Endodermal cell (in vitro differentiated cells): ENCODE results near the gene JMJD1C. TPM values are rescaled to one million over a fixed set of nuclear protein-coding genes. Genes with fewer than 3 reads are reported as not detected.
A peak's percentile ranks its signal among the peaks of the same experiment; 100 is the strongest.

Experiments used
- DNase-seq: peaks from one replicate; pipeline ENCODE4 v3.0.0-alpha.2; 2017
- H3K27ac ChIP-seq: 2 replicates; pipeline ENCODE4 v1.5.1; 2013; ENCODE audit warnings: mild to moderate bottlenecking, low read depth, low read length, moderate library complexity
- H3K27me3 ChIP-seq: 2 replicates; pipeline ENCODE4 v1.6.1; 2013; ENCODE audit warnings: mild to moderate bottlenecking, low read length, moderate library complexity; ENCODE audit not compliant: insufficient read depth, control insufficient read depth, poor library complexity, severe bottlenecking
- H3K36me3 ChIP-seq: 2 replicates; pipeline ENCODE4 v1.7.0; 2013; ENCODE audit warnings: mild to moderate bottlenecking, low read length, moderate library complexity; ENCODE audit not compliant: control insufficient read depth, insufficient read depth
- H3K4me1 ChIP-seq: one replicate; pipeline ENCODE4 v1.7.0; 2013; ENCODE audit warnings: low read length; ENCODE audit not compliant: control insufficient read depth, insufficient read depth
- H3K4me3 ChIP-seq: 2 replicates; pipeline ENCODE4 v1.5.1; 2013; ENCODE audit warnings: mild to moderate bottlenecking, low read length, moderate library complexity
- H3K9ac ChIP-seq: 2 replicates; pipeline ENCODE4 v1.6.1; 2013; ENCODE audit warnings: mild to moderate bottlenecking, low read length, moderate library complexity; ENCODE audit not compliant: poor library complexity, severe bottlenecking; ENCODE audit errors: extremely low read depth
- H3K9me3 ChIP-seq: 2 replicates; pipeline ENCODE4 v1.6.1; 2013; ENCODE audit warnings: mild to moderate bottlenecking, low read length, moderate library complexity; ENCODE audit not compliant: control insufficient read depth
- H3K27ac Mint-ChIP-seq: 2 replicates; pipeline ENCODE4 v1.8.0; 2020; ENCODE audit warnings: mixed read lengths
- H3K27me3 Mint-ChIP-seq: 2 replicates; pipeline ENCODE4 v1.8.0; 2021; ENCODE audit warnings: mild to moderate bottlenecking, mixed read lengths; ENCODE audit not compliant: insufficient read depth
- H3K36me3 Mint-ChIP-seq: 2 replicates; pipeline ENCODE4 v1.8.0; 2020; ENCODE audit warnings: low read depth, mixed read lengths
- H3K4me1 Mint-ChIP-seq: 2 replicates; pipeline ENCODE4 v1.8.0; 2020; ENCODE audit warnings: mixed read lengths
- H3K4me3 Mint-ChIP-seq: 2 replicates; pipeline ENCODE4 v1.8.0; 2020; ENCODE audit warnings: mild to moderate bottlenecking, moderate library complexity, mixed read lengths
- H3K9me3 Mint-ChIP-seq: 2 replicates; pipeline ENCODE4 v1.8.0; 2020; ENCODE audit warnings: mild to moderate bottlenecking, mixed read lengths
- CTCF ChIP-seq: fragments of 200-600 bp; sonication (generic); conservative IDR thresholded peaks from 2 replicates; pipeline ENCODE4 v1.5.0; 2021; ENCODE audit warnings: antibody characterized with exemption, mild to moderate bottlenecking
- microRNA-seq: library from miRNA; unstranded; fragments of <30 nt; microRNA quantifications from one replicate; pipeline ENCODE4 v1.2.0, GENCODE V29; 2020; ENCODE audit warnings: borderline microRNAs expressed
- total RNA-seq, 2 donors: library from RNA; stranded (reverse); fragmentation: NEBNext Ultra II Directional in 1 of 2; extraction: Animal tissue kit (Norgen Biotek cat#: 25700) in 1 of 2; gene quantifications; 2 replicates in 1 of 2; 3 replicates in 1 of 2; pipeline ENCODE4 v1.2.1, GENCODE V29; 2021

Gene JMJD1C
- total RNA-seq, 2 donors from 2014 or later = 91.3 to 114 TPM

GRCh38 chr10:63119041-63119440 is 346.7 kb downstream of the JMJD1C start:
- Histone ChIP-seq H3K4me3 (no peak overlapping the region), H3K4me1 (no peaks in the 10 kb centered on the region), H3K9me3 (no peaks in the 10 kb centered on the region), H3K9ac (no peak overlapping the region), H3K36me3 (no peaks in the 10 kb centered on the region), H3K27me3 (no peaks in the 10 kb centered on the region), H3K27ac (no peak overlapping the region)
- H3K27me3 Mint-ChIP-seq = no peaks in the 10 kb centered on the region
- no peak overlapping the region for H3K27ac Mint-ChIP-seq
- no peak for TF ChIP-seq CTCF
- no peak overlapping the region for H3K4me3 Mint-ChIP-seq
- H3K4me1 Mint-ChIP-seq = no peaks in the 10 kb centered on the region
- no peaks in the 10 kb centered on the region for H3K36me3 Mint-ChIP-seq
- H3K9me3 Mint-ChIP-seq = peaks cover 2% of the 10 kb centered on the region
- no peak for DNase-seq

Small RNA genes lying within 50 kb of the gene (microRNA-seq; reads per million reads assigned to microRNA genes)
- gene MIR1296 = 101 reads per million, percentile 74 among the genes with 10 or more reads in this experiment

Other genes starting within 250 kb of the JMJD1C start
- 10 to 100 TPM; 30.7 to 33.0 TPM for gene REEP3, start 55.4 kb upstream of the JMJD1C start, total RNA-seq